ENCODE data around the gene LTBP1.
"Not testable (repeated sequence)": the region's sequence is repeated elsewhere in the genome, so short reads cannot be mapped to it uniquely, and the experiment has no call there.

Gene LTBP1

DNA sequence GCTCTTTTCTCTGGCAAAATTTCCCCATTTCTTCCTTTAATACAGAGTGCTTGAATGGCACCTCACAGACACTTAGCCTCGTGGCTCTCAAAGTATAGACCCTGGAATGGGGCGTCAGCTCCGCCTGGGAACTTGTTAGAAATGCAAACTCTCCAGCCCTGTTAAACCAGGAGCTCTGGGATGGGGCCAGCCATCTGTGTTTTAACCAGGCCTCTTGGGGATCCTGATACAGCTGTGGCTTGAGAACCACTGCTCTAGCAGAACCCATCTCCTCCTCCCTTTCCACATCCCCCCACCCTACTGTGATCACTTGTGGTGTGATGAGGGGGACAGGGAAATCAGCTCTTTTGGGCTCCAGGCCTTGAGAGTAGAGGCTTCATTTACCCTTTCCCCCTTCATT is 15.9 kb downstream of the LTBP1 start:
- no peak for DNase-seq

DNA sequence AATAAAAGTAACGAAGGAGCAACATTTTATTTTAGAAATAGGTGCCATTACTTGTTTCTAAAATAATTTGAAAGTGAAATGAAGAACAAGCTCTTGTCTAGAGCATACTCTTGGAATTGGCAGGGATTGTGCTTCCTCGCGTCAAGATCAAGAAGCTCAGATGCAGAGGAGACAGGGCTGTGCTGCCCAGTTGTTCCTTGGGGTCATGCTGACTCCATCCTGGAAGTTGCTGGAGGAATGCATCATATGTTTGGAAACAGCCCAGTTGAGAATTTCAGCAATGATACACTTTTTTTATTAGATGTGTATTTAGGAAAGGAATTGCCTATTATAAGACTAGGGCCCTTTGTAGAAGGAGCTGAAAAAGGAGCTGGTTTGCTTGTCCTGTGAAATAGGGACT is 17.2 kb downstream of the LTBP1 start:
- DNase-seq, result no peak

DNA sequence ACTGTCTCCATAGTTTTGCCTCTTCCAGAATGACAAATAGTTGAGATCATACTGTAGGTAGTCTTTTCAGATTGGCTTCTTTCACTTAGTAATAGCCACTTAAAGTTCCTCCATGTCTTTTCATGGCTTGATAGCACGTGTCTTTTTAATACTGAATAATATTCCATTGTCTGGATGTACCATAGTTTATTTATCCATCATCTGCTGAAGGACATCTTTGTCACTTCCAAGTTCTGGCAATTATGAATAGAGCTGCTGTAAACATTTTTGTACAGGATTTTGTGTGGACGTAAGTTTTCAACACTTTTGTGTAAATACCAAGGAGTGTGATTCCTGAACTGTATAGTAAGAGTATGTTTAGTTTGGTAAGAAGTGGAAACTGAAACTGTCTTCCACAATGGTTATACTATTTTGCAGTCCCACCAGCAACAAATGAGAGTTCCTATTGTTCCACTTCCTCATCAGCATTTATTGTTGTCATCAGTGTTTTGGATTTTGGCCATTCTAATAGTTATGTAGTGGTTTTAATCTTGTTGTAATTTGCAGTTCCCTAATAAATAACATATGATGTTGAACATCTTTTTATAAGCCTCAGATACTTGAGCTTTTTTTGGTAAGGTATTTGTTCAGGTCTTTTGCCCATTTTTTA is 18.9 kb downstream of the LTBP1 start:
- no peak for DNase-seq

DNA sequence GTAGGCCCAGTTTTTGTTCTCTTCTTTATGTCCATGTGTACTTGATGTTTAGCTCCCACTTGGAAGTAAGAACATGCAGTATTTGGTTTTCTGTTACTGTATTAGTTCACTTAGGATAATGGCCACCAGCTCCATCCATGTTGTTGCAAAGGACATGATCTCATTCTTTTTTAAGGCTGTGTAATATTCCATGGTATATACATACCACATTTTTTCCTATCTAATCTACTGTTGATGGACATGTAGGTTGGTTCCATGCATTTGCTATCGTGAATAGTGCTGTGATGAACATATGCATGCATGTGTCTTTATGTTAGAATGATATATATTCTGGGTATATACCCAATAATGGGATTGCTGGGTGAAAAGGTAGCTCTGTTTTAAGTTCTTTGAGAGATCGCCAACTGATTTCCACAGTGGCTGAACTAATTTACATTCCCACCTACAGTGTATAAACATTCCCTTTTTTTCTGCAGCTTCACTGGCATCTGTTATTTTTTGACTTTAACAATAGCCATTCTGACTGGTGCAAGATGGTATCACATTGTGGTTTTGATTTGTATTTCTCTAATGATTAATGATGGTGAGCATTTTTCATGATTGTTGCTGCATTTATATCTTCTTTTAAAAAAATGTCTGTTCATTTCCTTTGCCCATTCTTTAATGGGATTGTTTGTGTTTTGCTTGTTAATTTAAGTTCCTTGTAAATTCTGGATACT is 22.9 kb downstream of the LTBP1 start:
- no peak for DNase-seq

DNA sequence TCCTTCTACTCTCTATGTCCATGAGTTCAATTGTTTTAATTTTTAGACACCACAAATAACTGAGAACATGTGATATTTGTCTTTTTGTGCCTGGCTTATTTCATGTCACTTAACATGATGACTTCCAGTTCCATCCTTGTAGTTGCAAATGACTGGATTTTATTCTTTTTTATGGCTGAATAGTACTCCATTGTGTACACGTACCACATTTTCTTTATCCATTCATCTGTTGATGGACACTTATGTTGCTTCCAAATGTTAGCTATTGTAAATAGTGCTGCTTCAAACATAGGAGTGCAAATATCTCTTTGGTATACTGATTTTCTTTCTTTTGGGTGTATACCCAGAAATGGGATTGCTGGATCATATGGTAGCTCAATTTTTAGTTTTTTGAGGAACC is 27.0 kb downstream of the LTBP1 start:
- not testable (repeated sequence) for DNase-seq

DNA sequence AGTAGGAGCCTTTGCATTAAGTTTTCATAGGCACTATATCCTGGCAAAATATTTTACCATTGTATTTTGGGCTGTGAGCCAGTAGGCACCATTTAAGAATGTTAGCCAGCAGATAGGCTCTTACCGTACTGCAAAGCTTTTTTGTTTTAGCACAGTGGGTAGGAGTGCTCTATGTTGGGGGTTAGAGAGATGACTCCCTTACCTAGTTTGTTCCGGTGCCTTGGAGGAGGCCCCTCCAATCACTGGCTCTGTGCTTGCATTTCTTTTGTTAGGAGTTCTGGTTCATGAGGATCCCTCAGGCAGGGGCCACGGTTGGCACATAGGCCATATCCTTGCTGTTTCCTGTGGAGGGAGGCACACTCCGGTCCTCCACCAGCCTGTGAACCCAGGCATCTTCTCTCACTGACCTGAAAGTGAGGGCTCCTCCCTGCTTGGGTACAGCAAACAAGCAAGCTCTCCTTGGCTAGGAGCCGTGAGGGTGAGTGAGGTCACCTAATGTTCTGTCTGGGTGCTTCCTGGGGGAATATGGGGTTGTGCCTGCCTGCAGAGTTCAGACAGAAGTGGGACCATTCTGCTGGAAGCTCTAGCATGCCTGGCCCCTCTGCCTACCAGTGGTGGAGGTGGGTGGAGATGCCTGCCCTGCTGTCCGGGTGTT is 29.8 kb downstream of the LTBP1 start:
- no peak for DNase-seq

DNA sequence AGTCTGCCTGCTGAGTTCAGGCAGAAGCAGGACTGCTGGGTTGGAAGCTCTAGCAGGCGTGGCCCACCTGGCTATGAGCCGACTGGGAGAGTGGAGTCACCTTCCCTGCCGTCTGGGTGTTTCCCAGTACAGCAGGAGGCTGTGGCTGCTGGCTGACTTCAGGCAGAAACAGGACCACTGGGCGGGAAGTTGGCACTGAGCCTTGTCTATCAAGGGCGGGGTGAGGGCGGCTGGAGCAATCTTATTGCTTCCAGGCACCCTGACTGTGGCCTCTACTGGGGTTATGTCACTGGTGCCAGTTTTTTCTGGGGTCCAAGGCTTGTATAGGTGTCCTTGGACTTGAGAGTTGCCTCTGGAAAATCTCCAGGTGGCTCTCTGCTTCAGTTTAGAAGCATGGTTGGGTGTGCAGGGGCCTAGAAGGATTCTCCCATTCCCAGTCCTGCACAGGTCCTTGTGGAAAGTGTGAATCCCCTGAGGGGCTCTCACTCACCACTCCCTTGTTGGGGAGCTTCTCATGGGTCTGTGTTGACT is 30.5 kb downstream of the LTBP1 start:
- DNase-seq, result peak; percentile 57

DNA sequence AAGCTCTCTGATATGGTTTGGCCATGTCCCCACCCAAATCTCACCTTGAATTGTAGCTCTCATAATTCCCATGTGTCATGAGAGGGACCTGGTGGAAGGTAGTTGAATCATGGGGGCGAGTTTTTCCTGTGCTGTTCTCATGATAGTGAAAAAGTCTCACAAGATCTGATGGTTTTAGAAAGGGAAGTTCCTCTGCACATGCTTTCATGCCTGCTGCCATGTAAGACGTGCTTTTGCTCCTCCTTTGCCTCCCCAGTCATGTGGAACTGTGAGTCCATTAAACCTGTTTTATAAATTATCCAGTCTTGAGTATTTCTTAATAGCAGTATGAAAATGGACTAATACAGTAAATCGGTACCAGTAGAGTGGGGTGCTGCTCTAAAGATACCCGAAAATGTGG is 34.9 kb downstream of the LTBP1 start:
- DNase-seq, result no peak

DNA sequence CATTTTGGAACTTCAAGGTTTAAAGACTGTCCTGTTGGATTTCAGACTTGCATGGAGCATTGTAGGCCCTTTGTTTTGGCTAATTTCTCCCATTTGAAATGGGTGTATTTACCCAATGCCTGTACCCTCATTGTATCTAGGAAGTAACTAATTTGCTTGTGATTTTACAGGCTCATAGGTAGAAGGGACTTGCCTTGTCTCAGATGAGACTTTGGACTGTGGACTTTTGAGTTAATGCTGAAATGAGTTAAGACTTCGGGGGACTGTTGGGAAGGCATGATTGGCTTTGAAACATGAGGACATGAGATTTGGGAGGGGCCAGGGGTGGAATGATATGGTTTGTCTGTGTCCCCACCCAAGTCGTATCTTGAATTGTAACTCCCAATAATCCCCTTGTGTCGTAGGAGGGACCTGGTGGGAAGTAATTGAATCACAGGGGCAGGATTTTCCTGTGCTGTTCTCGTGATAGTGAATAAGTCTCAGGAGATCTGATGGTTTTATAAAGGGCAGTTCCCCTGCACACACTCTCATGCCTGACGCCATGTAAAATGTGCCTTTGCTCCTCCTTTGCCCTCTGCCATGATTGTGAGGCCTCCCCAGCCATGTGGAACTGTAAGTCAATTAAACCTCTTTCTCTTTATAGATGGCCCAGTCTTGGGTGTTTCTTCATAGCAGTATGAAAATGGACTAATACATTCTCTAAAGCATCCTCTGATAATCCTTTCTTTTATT is 36.6 kb downstream of the LTBP1 start:
- DNase-seq, result not testable (repeated sequence)

DNA sequence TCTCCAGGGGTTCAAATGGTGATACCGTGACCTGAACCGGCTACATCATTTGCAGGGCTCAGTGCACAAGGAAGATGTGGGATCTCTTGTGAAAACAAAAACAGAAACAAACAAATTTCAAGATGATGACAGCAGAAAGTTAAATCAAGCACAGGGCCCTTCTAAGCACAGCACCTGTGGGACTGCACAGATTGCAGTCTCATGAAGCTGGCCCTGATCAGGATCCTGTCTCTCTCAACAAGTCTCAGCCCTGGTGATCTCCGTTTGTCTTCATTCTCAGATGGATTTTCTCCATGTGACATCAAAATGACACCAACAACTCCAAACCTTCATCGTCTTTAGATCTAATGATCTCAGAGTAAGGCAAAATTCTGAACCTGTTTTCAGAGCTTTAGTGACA is 39.7 kb downstream of the LTBP1 start:
- DNase-seq, result no peak

DNA sequence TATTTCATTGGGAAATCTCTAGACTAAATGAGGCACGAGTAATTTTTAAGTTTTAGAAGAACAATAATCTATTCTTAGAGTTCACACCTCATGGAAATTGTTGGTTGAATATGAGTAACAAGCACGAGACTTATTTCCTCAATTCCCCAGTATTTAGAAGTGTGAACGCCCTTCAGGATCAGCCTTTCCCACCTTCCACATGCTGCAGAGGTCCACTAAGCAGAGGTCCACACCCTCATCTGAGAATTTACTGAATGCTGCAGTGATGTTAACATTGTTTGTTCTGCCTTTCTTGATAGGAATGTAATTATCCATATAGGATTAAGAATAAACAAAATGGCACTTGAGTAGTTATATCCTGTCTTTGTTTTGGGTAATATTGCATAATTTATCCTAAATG is 41.8 kb downstream of the LTBP1 start:
- no peak for DNase-seq

DNA sequence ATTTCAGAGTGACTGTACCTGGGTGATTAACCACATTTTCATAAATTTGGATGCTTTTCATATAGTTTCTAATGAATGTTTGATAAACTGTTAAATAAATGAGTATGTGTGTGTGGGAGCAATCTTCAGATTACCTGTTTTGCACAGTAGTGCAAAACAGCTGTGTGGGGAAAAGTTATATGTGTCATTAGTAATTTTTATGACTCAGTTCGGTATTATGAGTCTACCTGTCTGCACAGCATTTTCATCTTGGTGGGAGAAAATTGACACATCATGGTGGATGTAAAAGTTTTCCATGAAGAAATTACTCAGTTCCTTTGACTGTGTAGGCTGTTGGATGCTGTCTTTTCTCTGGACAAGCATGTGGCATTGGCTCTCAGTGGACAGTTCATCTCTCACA is 43.8 kb downstream of the LTBP1 start:
- DNase-seq, result no peak

DNA sequence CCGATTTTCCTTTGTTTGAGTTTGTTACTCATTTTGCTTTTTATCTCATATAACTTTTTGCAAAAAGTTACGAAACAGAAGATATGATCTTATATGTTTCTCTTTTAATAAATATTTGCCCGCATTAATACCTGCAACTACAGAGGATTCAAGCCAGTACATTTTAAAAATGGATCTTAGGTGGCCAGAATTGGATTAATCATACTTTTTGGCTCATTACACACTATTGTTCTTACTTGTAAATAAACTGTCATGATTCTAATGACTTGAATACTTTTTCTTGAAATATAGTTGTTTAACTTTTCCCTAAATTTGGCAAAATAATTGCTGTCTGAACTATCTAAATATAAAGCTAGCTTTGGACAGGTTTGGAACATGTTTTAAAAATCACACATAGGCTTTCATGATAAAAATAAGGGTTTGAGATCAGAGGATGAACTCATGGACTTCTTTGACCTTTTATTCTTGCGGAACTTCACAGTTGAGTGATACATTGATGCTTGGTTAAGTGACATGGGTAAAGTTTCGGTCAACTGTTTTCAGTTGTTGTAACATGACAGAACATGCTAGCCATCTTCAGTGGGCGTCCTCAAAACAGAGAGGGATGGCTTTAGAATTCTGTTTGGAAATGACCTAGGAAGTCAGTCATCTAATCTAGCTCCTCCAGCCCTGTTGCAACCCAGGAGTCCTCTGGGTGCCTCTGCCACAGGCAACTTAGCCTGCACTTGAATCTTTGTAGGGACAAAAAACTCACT is 44.5 kb downstream of the LTBP1 start:
- no peak for DNase-seq

DNA sequence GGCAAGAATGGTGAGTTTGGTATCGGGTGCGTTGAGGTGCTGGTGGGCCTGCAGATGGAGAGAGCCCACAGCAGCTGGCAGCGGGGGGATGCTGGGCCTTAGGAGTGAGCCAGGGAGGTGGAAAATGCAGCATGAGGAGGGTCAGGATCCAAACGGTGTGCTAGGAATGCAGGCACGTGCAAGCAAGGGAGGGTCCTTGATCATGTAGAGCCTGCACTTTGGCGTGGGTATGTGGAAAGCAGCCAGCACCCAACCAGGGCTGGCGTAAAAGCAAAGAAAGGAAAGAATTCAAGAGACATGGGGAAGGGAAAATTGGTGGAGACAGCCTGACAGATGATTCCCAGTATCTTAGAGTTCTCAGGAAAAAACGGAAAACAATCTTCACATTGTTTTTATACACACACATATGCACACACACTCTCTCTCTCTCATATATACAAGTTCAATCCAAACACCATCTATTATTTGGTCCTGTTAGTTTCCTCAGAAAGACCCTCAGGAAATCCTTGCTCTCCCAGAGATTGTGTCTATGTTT is 46.3 kb downstream of the LTBP1 start:
- DNase-seq, result no peak

DNA sequence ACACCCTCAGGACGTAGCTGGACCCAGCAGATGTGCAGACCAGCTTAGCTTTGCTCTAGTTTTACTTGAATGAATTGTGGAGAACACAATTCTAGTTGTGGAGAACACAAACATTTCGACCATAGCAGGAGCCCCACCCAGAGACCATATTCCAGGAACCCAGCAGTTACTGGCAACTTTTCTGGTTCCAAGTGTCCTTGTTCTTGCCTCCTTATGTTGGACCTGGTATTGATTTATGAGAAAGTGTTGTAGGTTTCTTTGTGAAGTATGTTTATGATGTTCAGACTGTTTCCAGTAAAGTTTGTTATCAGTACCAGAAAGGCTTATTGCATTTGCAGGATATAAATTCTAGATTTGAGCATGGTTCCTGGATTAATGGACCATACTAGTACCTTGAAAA is 51.0 kb downstream of the LTBP1 start:
- no peak for DNase-seq

DNA sequence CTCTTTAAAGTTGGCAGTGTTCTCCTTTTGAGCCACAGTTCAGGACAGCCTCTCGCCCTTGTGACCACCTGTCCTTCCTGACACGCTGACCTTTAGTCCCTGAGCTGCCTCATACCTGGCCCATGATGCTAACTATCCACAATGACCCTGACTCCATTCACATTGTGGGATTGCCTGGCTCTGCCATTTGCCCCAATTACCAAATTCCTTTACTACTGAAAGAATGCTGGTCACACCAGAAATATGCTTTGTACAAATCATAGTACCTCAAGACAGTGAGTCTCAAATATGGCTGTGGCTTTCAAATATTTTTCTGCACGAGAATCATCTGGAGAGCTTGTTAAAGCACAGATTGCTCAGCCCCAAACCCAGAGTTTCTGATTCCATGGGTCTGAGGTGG is 54.2 kb downstream of the LTBP1 start:
- DNase-seq, result no peak

DNA sequence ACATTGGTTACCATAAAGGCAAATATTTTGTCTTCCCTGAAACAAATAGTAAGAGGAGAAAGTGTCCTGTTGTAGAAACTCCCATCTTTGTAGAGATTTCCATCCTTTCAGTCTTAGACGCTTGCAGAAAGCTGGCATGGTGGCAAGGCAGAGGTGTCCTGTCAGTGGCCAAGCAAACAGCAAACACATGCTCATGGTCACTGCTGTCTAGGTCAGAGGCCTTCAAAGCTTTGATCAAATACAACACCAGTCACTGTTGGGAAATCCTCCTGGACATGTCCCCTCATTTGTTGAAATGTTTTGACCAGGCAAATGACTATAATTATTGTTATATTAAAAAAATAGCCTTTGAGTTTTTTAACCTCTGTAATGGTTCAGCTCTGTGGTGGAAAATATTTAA is 55.1 kb downstream of the LTBP1 start:
- no peak for DNase-seq

DNA sequence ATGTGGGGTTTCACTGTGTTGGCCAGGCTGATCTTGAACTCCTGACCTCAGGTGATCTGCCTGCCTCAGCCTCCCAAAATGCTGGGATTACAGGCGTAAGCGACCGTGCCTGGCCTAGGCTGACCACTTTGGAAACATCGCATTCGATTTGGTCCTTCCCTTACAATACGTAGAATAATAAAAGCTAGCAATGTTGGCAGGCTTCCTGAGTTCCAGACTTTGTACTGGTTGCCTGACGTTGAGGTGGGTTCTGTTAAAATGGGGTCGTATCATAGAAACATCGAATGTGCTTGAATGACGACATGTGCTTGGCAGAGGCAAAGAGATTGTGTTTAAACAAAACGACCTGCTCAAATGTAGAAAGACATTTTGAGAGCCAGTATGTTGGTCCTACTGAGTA is 56.1 kb downstream of the LTBP1 start:
- DNase-seq, result no peak

DNA sequence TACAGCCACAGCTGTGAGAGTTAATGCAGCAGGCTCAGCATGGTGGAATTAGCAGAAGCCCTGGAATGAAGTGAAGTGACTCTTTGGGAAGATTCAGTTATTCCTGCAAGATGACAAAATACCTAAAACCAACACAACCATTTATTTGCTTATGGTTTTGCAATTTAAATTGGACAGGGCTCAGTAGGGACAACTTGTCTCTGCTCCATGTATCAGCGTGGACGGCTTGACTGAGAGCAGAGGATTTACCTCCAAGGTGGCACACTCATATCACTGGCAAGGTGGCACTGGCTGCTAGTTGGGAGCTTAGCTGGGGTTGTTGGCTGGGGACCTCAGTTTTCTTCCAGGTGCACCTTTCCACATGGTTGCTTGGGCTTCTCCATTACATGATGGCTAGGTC is 58.3 kb downstream of the LTBP1 start:
- DNase-seq, result no peak

DNA sequence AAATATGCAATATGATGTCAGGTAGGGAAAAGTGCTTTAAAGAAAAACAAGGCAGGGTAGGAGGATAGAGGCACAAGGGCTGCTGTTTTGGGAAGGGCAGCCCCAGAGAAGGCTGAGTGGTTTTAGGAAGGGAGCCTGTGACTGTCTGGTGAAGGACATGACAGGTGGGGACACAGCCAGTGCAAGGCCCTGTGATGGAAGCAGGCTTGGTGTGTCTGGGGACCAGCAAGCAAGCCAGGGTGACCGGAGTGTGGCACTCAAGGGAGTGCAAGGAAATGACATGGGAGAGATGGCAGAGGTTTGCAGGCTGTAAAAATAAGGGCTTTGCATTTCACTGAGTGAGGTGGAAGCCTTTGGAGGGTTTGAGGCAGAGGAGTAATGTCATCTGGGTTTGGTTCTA is 62.0 kb downstream of the LTBP1 start:
- DNase-seq, result no peak

DNA sequence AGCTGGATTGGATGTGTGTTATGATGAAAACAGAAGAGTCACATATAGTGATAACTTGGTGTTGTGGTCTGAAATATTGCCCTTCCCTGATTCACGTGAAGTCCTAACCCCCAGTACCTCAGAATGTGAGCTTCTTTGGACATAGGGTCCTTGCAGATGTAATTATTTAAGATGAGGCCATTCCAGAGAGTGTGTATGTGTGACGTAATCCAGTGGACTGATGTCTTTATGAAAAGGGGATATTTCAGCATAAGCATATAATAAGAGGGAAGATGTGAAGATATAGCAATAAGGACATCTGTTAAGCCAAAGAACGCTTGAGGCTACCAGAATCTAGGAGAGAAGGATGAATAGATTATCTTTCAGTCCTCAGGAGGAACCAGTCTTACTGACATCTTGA is 62.5 kb downstream of the LTBP1 start:
- no peak for DNase-seq

DNA sequence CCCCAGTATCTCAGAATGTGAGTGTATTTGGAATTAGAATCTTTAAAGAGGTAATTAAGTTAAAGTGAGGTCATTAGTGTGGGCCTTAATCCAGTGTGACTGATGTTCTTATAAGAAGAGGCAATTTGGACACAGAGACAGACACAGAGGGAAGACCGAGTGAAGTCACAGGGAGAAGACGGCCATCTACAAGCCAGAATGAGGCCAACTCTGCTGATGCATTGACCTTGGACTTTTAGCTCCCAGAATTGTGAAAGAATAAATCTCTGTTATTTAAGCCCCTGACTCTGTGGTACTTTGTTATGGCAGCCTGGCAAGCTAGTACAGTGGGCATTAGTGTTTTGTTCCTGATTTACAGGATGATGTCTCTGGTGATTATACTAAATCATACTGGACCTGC is 64.6 kb downstream of the LTBP1 start:
- DNase-seq, result no peak

DNA sequence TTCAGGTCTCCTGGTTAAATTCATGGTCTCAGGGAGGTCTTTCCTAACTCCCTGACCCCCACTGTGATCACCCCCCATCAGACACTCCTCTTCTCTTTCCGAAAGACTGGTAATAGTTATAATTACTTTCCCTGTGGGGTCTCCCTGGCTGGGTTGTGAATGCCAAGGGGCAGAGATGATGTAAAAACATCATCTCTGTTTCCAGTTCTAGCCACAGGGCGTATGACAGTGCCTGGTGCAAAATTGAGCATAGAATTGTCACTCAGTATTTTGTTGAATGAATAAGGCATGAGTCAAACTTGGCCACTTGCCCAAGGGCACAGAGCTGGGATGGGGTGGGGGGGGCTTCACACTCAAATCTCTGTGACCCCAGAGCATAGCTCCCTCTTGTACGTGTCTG is 65.2 kb downstream of the LTBP1 start:
- DNase-seq, result no peak
